CD14-positive monocyte (primary cell): Measurements from ENCODE around the gene RYR2. TPM values are rescaled to one million over a fixed set of nuclear protein-coding genes. Genes with fewer than 3 reads are reported as not detected.

ENCODE experiments used
- DNase-seq, 3 donors: peaks; one replicate each; pipeline ENCODE4 v3.0.0-alpha.2; 2011 to 2022
- H2AFZ ChIP-seq: 2 replicates; pipeline ENCODE4 v1.6.0; 2012; ENCODE audit warnings: mild to moderate bottlenecking, low read depth, low read length, inconsistent platforms; ENCODE audit not compliant: insufficient read depth, poor library complexity, severe bottlenecking
- H3K27ac ChIP-seq, 2 donors: 1 replicate in 1 of 2; 2 replicates in 1 of 2; pipeline ENCODE4 v1.5.1; 2012 to 2013; ENCODE audit warnings: low read length in 2 of 2, control low read depth in 1 of 2, inconsistent platforms in 1 of 2, low read depth in 1 of 2, mild to moderate bottlenecking in 1 of 2
- H3K27me3 ChIP-seq, 2 donors: one replicate each; pipeline versions ENCODE4 v1.6.0 to v1.6.1; 2011 to 2013; ENCODE audit warnings: low read length in 2 of 2; ENCODE audit not compliant: control insufficient read depth in 2 of 2, insufficient read depth in 2 of 2
- H3K36me3 ChIP-seq, 2 donors: replicated peaks in 1 of 2; 1 replicate in 1 of 2; 2 replicates in 1 of 2; pipeline versions ENCODE4 v1.5.1 to v1.6.1; 2012 to 2013; ENCODE audit warnings: low read length in 2 of 2, control low read depth in 1 of 2, inconsistent platforms in 1 of 2, mild to moderate bottlenecking in 1 of 2; ENCODE audit not compliant: insufficient read depth in 2 of 2, control insufficient read depth in 1 of 2
- H3K4me1 ChIP-seq, 2 donors: 1 replicate in 1 of 2; 2 replicates in 1 of 2; pipeline versions ENCODE4 v1.5.1 to v1.6.1; 2012 to 2013; ENCODE audit warnings: low read length in 2 of 2, control low read depth in 1 of 2, inconsistent platforms in 1 of 2, mild to moderate bottlenecking in 1 of 2, moderate library complexity in 1 of 2; ENCODE audit not compliant: insufficient read depth in 2 of 2, control insufficient read depth in 1 of 2
- H3K4me2 ChIP-seq: replicated peaks from 2 replicates; pipeline ENCODE3; 2012; ENCODE audit warnings: low read length, moderate library complexity, mild to moderate bottlenecking; ENCODE audit not compliant: poor library complexity, severe bottlenecking; ENCODE audit errors: extremely low read depth
- H3K4me3 ChIP-seq, 3 experiments: fragments of 200-600 bp in 1 of 3; sonication (generic) in 1 of 3; replicated peaks in 1 of 3; 1 replicate in 2 of 3; 2 replicates in 1 of 3; pipeline ENCODE4 v1.5.1; 2011 to 2013; ENCODE audit warnings: low read length in 3 of 3, mild to moderate bottlenecking in 3 of 3, control low read depth in 2 of 3, low read depth in 2 of 3, inconsistent platforms in 1 of 3, moderate library complexity in 1 of 3
- H3K79me2 ChIP-seq: 2 replicates; pipeline ENCODE4 v1.6.0; 2012; ENCODE audit warnings: mild to moderate bottlenecking, control low read depth, inconsistent platforms, low read length, moderate library complexity; ENCODE audit not compliant: insufficient read depth
- H3K9ac ChIP-seq: 2 replicates; pipeline ENCODE4 v1.6.0; 2017; ENCODE audit warnings: low read length, mild to moderate bottlenecking; ENCODE audit not compliant: insufficient read depth, poor library complexity, severe bottlenecking
- H3K9me3 ChIP-seq, 2 donors: replicated peaks in 1 of 2; 1 replicate in 1 of 2; 2 replicates in 1 of 2; pipeline versions ENCODE4 v1.5.1 to v1.6.1; 2012 to 2013; ENCODE audit warnings: low read length in 2 of 2, control low read depth in 1 of 2; ENCODE audit not compliant: control insufficient read depth in 1 of 2, insufficient read depth in 1 of 2
- H4K20me1 ChIP-seq: 2 replicates; pipeline ENCODE4 v1.6.0; 2012; ENCODE audit warnings: mild to moderate bottlenecking, low read length, control low read depth, moderate library complexity; ENCODE audit not compliant: insufficient read depth
- H3K27ac Mint-ChIP-seq, 7 donors: one replicate each; pipeline ENCODE4 v1.8.0; 2020; ENCODE audit warnings: mild to moderate bottlenecking in 7 of 7, mixed read lengths in 7 of 7, moderate library complexity in 6 of 7, inconsistent platforms in 2 of 7
- H3K27me3 Mint-ChIP-seq, 3 donors: one replicate each; pipeline ENCODE4 v1.8.0; 2021 to 2022; ENCODE audit warnings: low read depth in 3 of 3, mild to moderate bottlenecking in 3 of 3, mixed read lengths in 3 of 3, moderate library complexity in 3 of 3, inconsistent platforms in 1 of 3
- H3K36me3 Mint-ChIP-seq, 2 donors: one replicate each; pipeline ENCODE4 v1.8.0; 2020; ENCODE audit warnings: mixed read lengths in 2 of 2, inconsistent platforms in 1 of 2, mild to moderate bottlenecking in 1 of 2
- H3K4me1 Mint-ChIP-seq: one replicate; pipeline ENCODE4 v1.8.0; 2020; ENCODE audit warnings: mild to moderate bottlenecking, mixed read lengths
- H3K4me3 Mint-ChIP-seq, 2 donors: one replicate each; pipeline ENCODE4 v1.8.0; 2020; ENCODE audit warnings: mild to moderate bottlenecking in 2 of 2, mixed read lengths in 2 of 2, moderate library complexity in 1 of 2
- H3K9me3 Mint-ChIP-seq, 7 donors: one replicate each; pipeline ENCODE4 v1.8.0; 2020 to 2022; ENCODE audit warnings: mixed read lengths in 7 of 7, mild to moderate bottlenecking in 6 of 7, moderate library complexity in 6 of 7, inconsistent platforms in 2 of 7
- CTCF ChIP-seq: fragments of 200-600 bp; IDR thresholded peaks from one replicate; pipeline ENCODE4 v1.8.0; 2022; ENCODE audit warnings: antibody characterized with exemption, mild to moderate bottlenecking
- WGBS: methylation state at CpG from one replicate; pipeline ENCODE4 v1.1.5; 2013; ENCODE audit warnings: missing lambda C conversion rate; ENCODE audit not compliant: insufficient coverage; 5-methylcytosine and 5-hydroxymethylcytosine counted together
- intact Hi-C, 2 donors: fragments of 100-400 bp; cut with micrococcal nuclease; formaldehyde crosslinking; loops; one replicate each; pipeline versions ENCODE4 v1.15.0 to v1.15.1; 2023
- polyA plus RNA-seq, 3 donors: library from polyadenylated mRNA; depleted of rRNA in 1 of 3; unstranded in 2 of 3; stranded (reverse) in 1 of 3; fragments of 300-500 nt in 2 of 3; fragments of >200 nt in 1 of 3; fragmentation: Illumina TruSeq in 2 of 3; gene quantifications; 1 replicate in 2 of 3; 2 replicates in 1 of 3; pipeline ENCODE4 v1.2.3, GENCODE V29; 2012 to 2021

RYR2 gene
- polyA plus RNA-seq, 3 donors, result not detected

DNA sequence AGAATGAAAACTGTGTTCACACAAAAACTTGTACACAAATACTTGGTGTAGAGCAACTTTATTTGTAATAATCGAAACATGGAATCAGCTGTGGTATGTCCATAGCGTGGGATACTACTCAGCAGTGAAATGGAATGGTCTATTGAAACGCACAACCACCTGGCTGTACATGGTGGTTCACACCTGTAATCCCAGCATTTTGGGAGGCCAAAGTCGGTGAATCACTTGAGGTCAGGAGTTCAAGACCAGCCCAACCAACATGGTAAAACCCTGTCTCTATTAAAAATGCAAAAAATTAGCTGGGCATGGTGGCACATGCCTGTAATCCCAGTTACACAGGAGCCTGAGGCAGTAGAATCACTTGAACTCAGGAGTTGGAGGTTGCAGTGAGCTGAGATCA lies 356.8 kb downstream of the RYR2 start:
- H3K9ac ChIP-seq, result no peak overlapping the region
- Mint-ChIP-seq H3K27me3 (no peaks in the 10 kb centered on the region), H3K9me3 (peaks cover 5 to 38% (median 11%) of the 10 kb centered on the region in 7 donors), H3K4me3 (no peak overlapping the region), H3K36me3 (no peaks in the 10 kb centered on the region), H3K4me1 (no peaks in the 10 kb centered on the region), H3K27ac (no peak overlapping the region)
- TF ChIP-seq CTCF, result no peak
- H3K4me1 ChIP-seq, result no peaks in the 10 kb centered on the region
- H2AFZ ChIP-seq, result no peak overlapping the region
- H3K4me3 ChIP-seq, result no peak overlapping the region
- no peak for DNase-seq
- H3K36me3 ChIP-seq, result no peaks in the 10 kb centered on the region
- no peak overlapping the region for H3K4me2 ChIP-seq
- no peaks in the 10 kb centered on the region for H3K27me3 ChIP-seq
- WGBS, result 86% methylated on average over 3 of the region's 4 CpGs
- no peak overlapping the region for H3K27ac ChIP-seq
- intact Hi-C loops, result no loop called here
- H4K20me1 ChIP-seq, result no peaks in the 10 kb centered on the region
- peaks cover 5 to 13% of the 10 kb centered on the region in 2 donors for H3K9me3 ChIP-seq
- H3K79me2 ChIP-seq, result no peaks in the 10 kb centered on the region

- no peak overlapping the region for H3K4me2 ChIP-seq
- H3K79me2 ChIP-seq, result no peaks in the 10 kb centered on the region
- no peak for DNase-seq
- no peak overlapping the region for H3K9ac ChIP-seq
- no peaks in the 10 kb centered on the region for H4K20me1 ChIP-seq
- Mint-ChIP-seq H3K9me3 (peaks cover 0 to 13% (median 0%) of the 10 kb centered on the region in 7 donors), H3K27ac (no peak overlapping the region), H3K36me3 (no peaks in the 10 kb centered on the region), H3K4me3 (no peak overlapping the region), H3K27me3 (peaks cover 0 to 1% (median 0%) of the 10 kb centered on the region in 3 donors), H3K4me1 (no peaks in the 10 kb centered on the region)
- no peak overlapping the region for H2AFZ ChIP-seq
- intact Hi-C loops, result no loop called here
- H3K9me3 ChIP-seq, result no peaks in the 10 kb centered on the region
- no peak for TF ChIP-seq CTCF
- no peak overlapping the region for H3K4me3 ChIP-seq
- WGBS, result 80% methylated on average over 1 of the region's 3 CpGs
- H3K27me3 ChIP-seq, result no peaks in the 10 kb centered on the region
- H3K4me1 ChIP-seq, result no peaks in the 10 kb centered on the region
- H3K36me3 ChIP-seq, result no peaks in the 10 kb centered on the region
- no peak overlapping the region for H3K27ac ChIP-seq
Measured at GRCh38 chr1:237405912-237406311, 363.9 kb downstream of the RYR2 start.
